GM12892 (cell line): ENCODE results near the gene CSAD.

ENCODE experiments used
- POLR2A ChIP-seq: IDR thresholded peaks from 2 replicates; pipeline ENCODE4 v1.6.1; 2011; ENCODE audit warnings: low read depth, low read length, control low read depth
- POLR2AphosphoS5 ChIP-seq: IDR thresholded peaks from 2 replicates; pipeline ENCODE4 v1.6.1; 2011; ENCODE audit warnings: low read depth, low read length, control low read depth
- TAF1 ChIP-seq: IDR thresholded peaks from 2 replicates; pipeline ENCODE4 v1.6.1; 2011; ENCODE audit warnings: low read depth, mild to moderate bottlenecking, control low read depth, low read length, borderline replicate concordance

DNA sequence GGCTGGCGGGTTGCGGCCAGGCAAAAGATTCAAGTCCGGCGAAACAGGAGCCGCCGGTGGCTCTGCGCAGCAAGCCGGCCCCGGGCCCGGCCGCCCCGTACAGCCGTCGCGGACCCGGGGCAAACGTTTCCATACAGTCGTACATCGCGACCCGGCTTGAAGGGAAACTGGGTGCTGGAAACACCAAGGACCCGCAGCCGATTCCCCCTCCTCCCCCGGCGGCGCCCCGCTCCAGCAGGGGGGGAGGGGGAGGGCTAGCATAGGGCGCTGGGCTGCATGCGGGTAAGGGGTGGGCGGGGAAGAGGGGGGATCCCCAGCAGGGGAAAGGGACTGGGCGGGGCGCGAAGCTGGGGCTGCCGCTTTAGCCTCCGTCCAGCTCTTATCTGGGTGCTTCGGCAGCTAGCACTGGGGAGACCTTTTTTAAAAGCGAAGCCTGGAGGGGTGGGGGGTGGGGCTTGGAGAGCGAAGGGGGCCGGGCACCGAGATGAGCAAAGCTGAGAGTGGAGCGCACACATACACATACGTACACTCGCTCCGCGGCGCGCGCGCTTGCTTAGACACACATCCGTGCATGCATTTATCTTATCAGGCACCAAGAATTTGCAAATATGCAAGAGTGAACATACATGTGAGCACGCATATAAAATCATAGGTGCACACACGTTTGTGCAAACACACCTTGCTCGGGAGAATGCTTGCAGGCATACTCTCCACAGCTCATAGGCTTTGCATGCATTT lies 39.4 kb upstream of the CSAD start:
- TF ChIP-seq POLR2A (no peak), POLR2AphosphoS5 (no peak), TAF1 (no peak)
